Measurements from ENCODE around the gene DENND1B. TPM values are rescaled to one million over a fixed set of nuclear protein-coding genes. Genes with fewer than 3 reads are reported as not detected.

Gene DENND1B
- total RNA-seq, 1 experiment from 2014 or later, result 6.3 TPM

DNA sequence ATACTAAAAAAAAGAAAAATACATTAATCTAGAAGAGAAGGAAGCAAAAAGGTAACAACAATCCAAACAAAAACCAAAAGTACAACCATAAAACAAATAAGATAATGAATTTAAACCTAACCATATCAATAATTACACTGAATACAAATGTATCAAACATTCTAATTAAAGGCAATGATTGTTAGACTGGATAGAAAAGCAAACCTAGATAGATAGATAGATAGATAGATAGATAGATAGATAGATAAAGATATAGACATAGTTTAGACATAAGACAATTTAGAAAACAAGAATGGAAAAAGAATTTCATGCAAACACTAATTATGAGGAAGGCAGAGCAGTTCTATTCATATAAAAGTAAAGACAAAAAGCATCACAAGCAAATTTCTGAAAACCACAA, 24.9 kb downstream of the DENND1B start:
- no peak overlapping the region for H2BK5ac ChIP-seq (ENCODE audit: insufficient read length, low read length)
- H4K8ac ChIP-seq (replicated peaks; ENCODE audit: insufficient read length, low read depth, low read length), result no peak overlapping the region
- no peak overlapping the region for H3K27ac ChIP-seq (ENCODE audit: insufficient read length, low read depth, low read length)
- H2BK15ac ChIP-seq (ENCODE audit: low read depth, low read length), result no peak overlapping the region
- no peak overlapping the region for H2BK120ac ChIP-seq (ENCODE audit: low read depth, low read length, poor library complexity, severe bottlenecking)
- no peak overlapping the region for H4K91ac ChIP-seq (ENCODE audit: insufficient read length, low read depth, low read length)
- H3K27me3 ChIP-seq (ENCODE audit: insufficient read depth, low read length), result no peaks in the 10 kb centered on the region
- H3K79me2 ChIP-seq (ENCODE audit: insufficient read depth, low read length), result no peaks in the 10 kb centered on the region
- no peak overlapping the region for H3K23ac ChIP-seq (ENCODE audit: insufficient read length, low read depth, low read length)
- H3K56ac ChIP-seq (ENCODE audit: insufficient read length, low read depth, low read length), result no peak overlapping the region
- H3K14ac ChIP-seq (ENCODE audit: insufficient read depth, low read length), result no peak overlapping the region
- H3T11ph ChIP-seq (ENCODE audit: low read length), result no peak overlapping the region
- H3K4me1 ChIP-seq (ENCODE audit: insufficient read depth, low read length), result no peaks in the 10 kb centered on the region
- H3K4ac ChIP-seq (ENCODE audit: low read depth, low read length), result no peak overlapping the region
- H3K79me1 ChIP-seq (ENCODE audit: insufficient read depth, low read depth, low read length, poor library complexity, severe bottlenecking), result no peaks in the 10 kb centered on the region
- no peaks in the 10 kb centered on the region for H3K4me1 Mint-ChIP-seq
- H4K5ac ChIP-seq (ENCODE audit: insufficient read length, low read depth, low read length), result no peak overlapping the region
- TF ChIP-seq, protein P1, sequence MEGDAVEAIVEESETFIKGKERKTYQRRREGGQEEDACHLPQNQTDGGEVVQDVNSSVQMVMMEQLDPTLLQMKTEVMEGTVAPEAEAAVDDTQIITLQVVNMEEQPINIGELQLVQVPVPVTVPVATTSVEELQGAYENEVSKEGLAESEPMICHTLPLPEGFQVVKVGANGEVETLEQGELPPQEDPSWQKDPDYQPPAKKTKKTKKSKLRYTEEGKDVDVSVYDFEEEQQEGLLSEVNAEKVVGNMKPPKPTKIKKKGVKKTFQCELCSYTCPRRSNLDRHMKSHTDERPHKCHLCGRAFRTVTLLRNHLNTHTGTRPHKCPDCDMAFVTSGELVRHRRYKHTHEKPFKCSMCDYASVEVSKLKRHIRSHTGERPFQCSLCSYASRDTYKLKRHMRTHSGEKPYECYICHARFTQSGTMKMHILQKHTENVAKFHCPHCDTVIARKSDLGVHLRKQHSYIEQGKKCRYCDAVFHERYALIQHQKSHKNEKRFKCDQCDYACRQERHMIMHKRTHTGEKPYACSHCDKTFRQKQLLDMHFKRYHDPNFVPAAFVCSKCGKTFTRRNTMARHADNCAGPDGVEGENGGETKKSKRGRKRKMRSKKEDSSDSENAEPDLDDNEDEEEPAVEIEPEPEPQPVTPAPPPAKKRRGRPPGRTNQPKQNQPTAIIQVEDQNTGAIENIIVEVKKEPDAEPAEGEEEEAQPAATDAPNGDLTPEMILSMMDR (conservative IDR thresholded peaks at IDR 0.05), result no peak
- no peak for DNase-seq
- H3K36me3 Mint-ChIP-seq (ENCODE audit: insufficient read depth in 1 of 3, low read depth in 3 of 3), result peaks cover 0 to 3% (median 3%) of the 10 kb centered on the region in 3 experiments; a peak in 3 of 7 replicates
- H2AFZ ChIP-seq (ENCODE audit: low read length), result no peak overlapping the region
- H2BK20ac ChIP-seq (ENCODE audit: low read depth, low read length, poor library complexity, severe bottlenecking), result no peak overlapping the region
- H3K27ac Mint-ChIP-seq, result no peak overlapping the region
- H4K20me1 ChIP-seq (ENCODE audit: control insufficient read depth, insufficient read depth, insufficient read length), result no peaks in the 10 kb centered on the region
- no peak overlapping the region for H3K9ac ChIP-seq (ENCODE audit: extremely low read depth, insufficient read length, low read length)
- H3K23me2 ChIP-seq (ENCODE audit: insufficient read length, low read depth, low read length, poor library complexity, severe bottlenecking), result no peaks in the 10 kb centered on the region
- H3K18ac ChIP-seq (ENCODE audit: insufficient read length, low read depth, low read length), result no peak overlapping the region
- H3K4me3 Mint-ChIP-seq, result no peak overlapping the region
- no peaks in the 10 kb centered on the region for H3K9me3 ChIP-seq (ENCODE audit: control insufficient read depth, low read depth, low read length)
- H2AK5ac ChIP-seq (ENCODE audit: insufficient read length, low read length), result no peak overlapping the region
- H2BK12ac ChIP-seq (ENCODE audit: insufficient read length, low read depth, low read length), result no peak overlapping the region
- no peaks in the 10 kb centered on the region for H3K27me3 Mint-ChIP-seq (ENCODE audit: low read depth)
- H3K9me3 Mint-ChIP-seq, result 0 out of 5 replicates have a peak, but pooled peaks cover 0 to 3% of the 10 kb centered on the region in 2 experiments
- H3K4me2 ChIP-seq (ENCODE audit: insufficient read depth, insufficient read length, low read length), result no peak overlapping the region
